Natural killer cell treated with Interleukin-12 subunit alpha and Interleukin-12 subunit beta and Interleukin-15 and Interleukin-18, amount 100 ng/mL, for 72 hours (primary cell): Measurements from ENCODE around the gene HSD3B7. TPM values are rescaled to one million over a fixed set of nuclear protein-coding genes. Genes with fewer than 3 reads are reported as not detected.
A peak's percentile ranks its signal among the peaks of the same experiment; 100 is the strongest.

ENCODE experiments used
- ATAC-seq, 2 donors: fragments of 150-1000 bp; cut with Tn5 transposase in 1 of 2; sonication (Bioruptor Pico), chemical (Tn5 transposase) in 1 of 2; 2 replicates each; pipeline ENCODE4 v1.10.0; 2021
- DNase-seq: peaks from one replicate; pipeline ENCODE4 v3.0.0; 2022; ENCODE audit warnings: low spot score
- H3K27ac Mint-ChIP-seq, 2 donors: 1 replicate in 1 of 2; 2 replicates in 1 of 2; pipeline ENCODE4 v1.8.0; 2022; ENCODE audit warnings: mixed read lengths in 2 of 2, mild to moderate bottlenecking in 1 of 2, moderate library complexity in 1 of 2
- H3K27me3 Mint-ChIP-seq, 2 donors: 1 replicate in 1 of 2; 2 replicates in 1 of 2; pipeline ENCODE4 v1.8.0; 2022; ENCODE audit warnings: mixed read lengths in 2 of 2
- H3K36me3 Mint-ChIP-seq: one replicate; pipeline ENCODE4 v1.8.0; 2022; ENCODE audit warnings: mixed read lengths
- H3K4me1 Mint-ChIP-seq, 2 donors: 1 replicate in 1 of 2; 2 replicates in 1 of 2; pipeline ENCODE4 v1.8.0; 2022; ENCODE audit warnings: low read depth in 2 of 2, mixed read lengths in 2 of 2, mild to moderate bottlenecking in 1 of 2
- H3K4me3 Mint-ChIP-seq: one replicate; pipeline ENCODE4 v1.8.0; 2022; ENCODE audit warnings: mixed read lengths
- H3K9me3 Mint-ChIP-seq: 2 replicates; pipeline ENCODE4 v1.8.0; 2022; ENCODE audit warnings: mixed read lengths
- total RNA-seq, 2 donors: library from RNA; stranded (reverse); gene quantifications; one replicate each; pipeline ENCODE4 v1.2.3, GENCODE V29; 2022

HSD3B7 gene
- total RNA-seq, 2 donors from 2014 or later, result 2.3 to 5.3 TPM

DNA sequence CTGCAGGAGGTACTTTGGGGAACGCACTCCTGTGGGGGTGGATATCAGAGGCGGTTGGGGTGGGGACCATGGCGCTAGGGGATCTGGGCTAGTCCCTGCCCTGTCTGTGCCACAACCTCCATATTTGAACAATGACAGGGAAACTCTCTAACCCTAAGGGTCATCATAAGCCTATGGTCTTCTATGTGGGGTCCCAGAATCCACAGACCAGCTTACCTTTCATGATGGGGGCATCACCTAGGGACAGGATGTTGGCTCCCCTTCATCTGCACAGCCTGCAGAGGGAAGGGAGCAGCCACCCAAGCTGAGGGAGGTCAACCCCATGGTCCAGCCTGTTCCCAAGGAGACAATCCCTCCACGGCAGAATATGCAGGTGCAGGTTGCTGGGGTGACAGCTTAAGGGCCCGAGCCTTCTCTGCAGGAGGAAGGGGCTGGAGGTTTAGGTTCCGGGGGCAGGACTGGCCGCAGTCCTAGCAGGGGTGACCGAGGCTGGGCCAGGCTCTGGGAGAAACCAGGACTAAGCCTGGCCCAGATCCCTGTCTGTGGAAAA, 34.4 kb upstream of the HSD3B7 start:
- peak overlapping the region; percentile 51 to 86 for H3K27ac Mint-ChIP-seq
- no peaks in the 10 kb centered on the region for H3K36me3 Mint-ChIP-seq
- H3K9me3 Mint-ChIP-seq, result no peaks in the 10 kb centered on the region
- H3K4me3 Mint-ChIP-seq, result peak overlapping the region; percentile 86
- H3K4me1 Mint-ChIP-seq, result peaks cover 11 to 19% of the 10 kb centered on the region in 2 donors
- DNase-seq, result no peak
- no peak for ATAC-seq
- no peaks in the 10 kb centered on the region for H3K27me3 Mint-ChIP-seq

DNA sequence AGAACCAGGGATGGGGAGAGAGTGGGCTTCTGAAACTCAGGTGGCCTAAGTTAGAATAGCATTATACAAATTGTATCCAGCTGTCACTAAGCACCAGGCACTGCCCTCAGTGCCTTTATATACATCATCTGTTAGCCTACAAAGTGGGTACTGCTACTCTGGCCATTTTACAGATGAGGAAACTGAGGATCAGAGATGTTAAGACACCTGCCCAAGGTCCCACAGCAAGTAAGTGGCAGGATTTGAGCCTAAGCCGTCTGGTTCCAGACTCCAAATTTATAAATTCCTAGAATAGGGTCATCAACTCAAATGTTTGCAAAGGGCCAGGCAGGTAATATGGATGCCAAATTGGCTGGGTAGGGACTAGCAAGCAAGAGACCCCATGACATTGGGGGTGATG, 33.8 kb upstream of the HSD3B7 start:
- Mint-ChIP-seq H3K4me3 (no peak overlapping the region), H3K4me1 (peaks cover 13 to 19% of the 10 kb centered on the region in 2 donors), H3K9me3 (no peaks in the 10 kb centered on the region), H3K36me3 (no peaks in the 10 kb centered on the region), H3K27ac (no peak overlapping the region), H3K27me3 (no peaks in the 10 kb centered on the region)
- ATAC-seq (no peak), DNase-seq (no peak)

DNA sequence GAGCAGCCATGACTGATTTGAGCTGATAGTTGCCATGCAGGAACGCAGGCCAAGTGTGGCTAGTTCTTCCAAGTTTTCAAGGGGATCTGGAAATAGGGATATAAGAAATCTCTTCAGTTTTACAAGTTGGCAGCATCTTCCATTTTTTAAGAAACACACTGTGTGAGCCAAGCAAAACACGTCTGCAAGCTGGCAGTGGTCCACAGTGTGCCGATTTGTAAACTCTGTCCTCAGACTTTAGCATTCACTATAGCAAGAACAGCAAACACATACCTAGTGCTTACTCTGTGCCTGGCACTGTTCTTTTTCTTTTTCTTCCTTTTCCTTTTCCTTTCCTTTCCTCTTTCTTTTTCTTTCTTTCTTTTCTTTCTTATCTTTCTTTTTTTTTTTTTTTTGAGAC, 33.3 kb upstream of the HSD3B7 start:
- Mint-ChIP-seq H3K4me3 (no peak overlapping the region), H3K36me3 (no peaks in the 10 kb centered on the region), H3K4me1 (peaks cover 18 to 19% of the 10 kb centered on the region in 2 donors), H3K9me3 (no peaks in the 10 kb centered on the region), H3K27me3 (no peaks in the 10 kb centered on the region), H3K27ac (no peak overlapping the region)
- no peak for ATAC-seq
- no peak for DNase-seq

DNA sequence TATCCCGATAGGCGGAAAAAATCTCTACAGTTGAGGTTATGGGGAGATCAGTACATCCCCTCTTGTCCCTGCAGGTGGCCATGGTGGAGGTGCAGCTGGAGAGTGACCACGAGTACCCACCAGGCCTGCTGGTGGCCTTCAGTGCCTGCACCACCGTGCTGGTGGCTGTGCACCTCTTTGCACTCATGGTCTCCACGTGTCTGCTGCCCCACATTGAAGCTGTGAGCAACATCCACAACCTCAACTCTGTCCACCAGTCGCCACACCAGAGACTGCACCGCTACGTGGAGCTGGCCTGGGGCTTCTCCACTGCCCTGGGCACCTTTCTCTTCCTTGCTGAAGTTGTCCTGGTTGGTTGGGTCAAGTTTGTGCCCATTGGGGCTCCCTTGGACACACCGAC, 31.9 kb upstream of the HSD3B7 start:
- DNase-seq, result no peak
- Mint-ChIP-seq H3K27me3 (no peaks in the 10 kb centered on the region), H3K36me3 (no peaks in the 10 kb centered on the region), H3K27ac (no peak overlapping the region), H3K4me3 (no peak overlapping the region), H3K4me1 (peaks cover 18 to 19% of the 10 kb centered on the region in 2 donors), H3K9me3 (no peaks in the 10 kb centered on the region)
- ATAC-seq, result no peak

DNA sequence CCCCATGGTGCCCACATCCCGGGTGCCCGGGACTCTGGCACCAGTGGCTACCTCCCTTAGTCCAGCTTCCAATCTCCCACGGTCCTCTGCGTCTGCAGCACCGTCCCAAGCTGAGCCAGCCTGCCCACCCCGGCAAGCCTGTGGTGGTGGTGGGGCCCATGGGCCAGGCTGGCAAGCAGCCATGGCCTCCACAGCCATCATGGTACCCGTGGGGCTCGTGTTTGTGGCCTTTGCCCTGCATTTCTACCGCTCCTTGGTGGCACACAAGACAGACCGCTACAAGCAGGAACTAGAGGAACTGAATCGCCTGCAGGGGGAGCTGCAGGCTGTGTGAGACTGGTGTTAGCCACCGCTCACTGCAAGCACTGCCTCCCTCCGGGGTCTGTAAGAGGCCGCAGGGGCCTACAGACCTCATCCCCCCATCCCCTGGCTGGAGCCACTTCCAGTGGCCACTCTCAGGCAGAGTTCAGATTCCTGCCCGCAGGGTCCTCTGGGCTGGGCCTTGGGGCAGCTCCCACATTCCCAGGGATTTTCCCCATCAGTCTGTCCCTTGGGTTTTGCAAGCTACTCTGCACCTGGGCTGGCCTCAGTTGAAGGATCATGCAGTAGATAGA, 31.4 kb upstream of the HSD3B7 start:
- Mint-ChIP-seq H3K36me3 (no peaks in the 10 kb centered on the region), H3K4me3 (no peak overlapping the region), H3K4me1 (peaks cover 22 to 23% of the 10 kb centered on the region in 2 donors), H3K27me3 (no peaks in the 10 kb centered on the region), H3K9me3 (no peaks in the 10 kb centered on the region), H3K27ac (no peak overlapping the region)
- DNase-seq, result no peak
- no peak for ATAC-seq

DNA sequence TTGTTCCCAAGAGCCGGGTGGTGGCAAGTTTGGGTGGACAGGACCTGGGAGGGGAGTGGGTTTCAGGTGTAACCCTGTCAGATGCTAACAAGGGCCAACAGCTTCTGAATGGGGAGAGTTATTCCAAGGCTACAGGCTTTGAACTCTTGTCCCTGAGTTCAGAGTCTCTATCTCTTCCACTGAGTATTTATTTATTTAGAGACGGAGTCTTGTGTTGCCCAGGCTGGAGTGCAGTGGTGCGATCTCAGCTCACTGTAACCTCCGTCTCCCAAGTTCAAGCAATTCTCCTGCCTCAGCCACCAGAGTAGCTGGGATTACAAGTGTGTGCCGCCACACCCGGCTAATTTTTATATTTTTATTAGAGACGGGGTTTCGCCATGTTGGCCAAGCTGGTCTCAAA, 30.0 kb upstream of the HSD3B7 start:
- Mint-ChIP-seq H3K4me3 (no peak overlapping the region), H3K4me1 (peaks cover 27 to 29% of the 10 kb centered on the region in 2 donors), H3K27me3 (no peaks in the 10 kb centered on the region), H3K9me3 (no peaks in the 10 kb centered on the region), H3K36me3 (peaks cover 5% of the 10 kb centered on the region), H3K27ac (peak overlapping the region in 1 of 2 donors; percentile 74)
- ATAC-seq (no peak), DNase-seq (no peak)

DNA sequence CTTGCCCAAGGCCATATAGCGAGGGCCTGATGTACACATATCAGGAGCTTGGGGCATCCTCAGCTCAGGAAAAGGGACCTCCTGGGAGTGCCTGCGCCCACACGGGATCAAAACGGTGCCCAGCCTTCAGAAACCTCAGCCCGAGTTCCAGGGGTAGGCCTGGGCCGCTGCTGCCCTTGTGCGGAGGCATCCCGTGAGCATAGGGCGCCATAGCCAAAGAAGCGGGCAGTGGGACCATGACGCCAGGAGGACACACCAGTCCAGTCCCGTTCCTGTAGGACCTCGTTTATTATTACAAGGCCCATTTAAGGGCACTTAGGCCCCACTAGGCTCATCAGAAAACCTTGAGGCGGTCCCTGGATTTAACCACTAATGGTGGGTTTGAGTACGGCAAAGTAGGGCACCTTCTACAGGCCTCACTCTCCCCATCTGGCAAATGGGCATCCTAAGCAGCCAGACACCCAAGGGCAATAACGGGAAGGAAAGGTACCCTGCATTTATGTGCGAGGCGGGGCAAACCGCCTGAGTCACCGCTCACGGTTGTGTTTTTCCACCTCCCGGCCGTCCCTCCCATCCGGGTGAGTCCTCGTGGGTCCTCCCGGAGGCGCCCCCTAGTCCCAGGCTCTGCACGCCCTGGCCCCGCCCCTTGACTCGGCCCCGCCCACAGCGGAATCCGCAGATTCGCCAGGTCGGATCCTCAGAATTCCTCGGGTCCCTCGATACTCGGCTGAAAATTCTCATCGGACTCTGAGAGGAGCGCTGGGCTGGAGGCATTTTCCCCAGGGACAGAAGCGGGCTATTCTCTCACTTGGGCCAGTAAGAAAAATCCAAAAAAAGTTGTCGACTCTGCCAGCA, 28.2 kb upstream of the HSD3B7 start:
- Mint-ChIP-seq H3K4me1 (peaks cover 26 to 31% of the 10 kb centered on the region in 2 donors), H3K27me3 (no peaks in the 10 kb centered on the region), H3K36me3 (peaks cover 18% of the 10 kb centered on the region), H3K4me3 (peak overlapping the region; percentile 95), H3K27ac (peak overlapping the region; percentile 98 to 99), H3K9me3 (no peaks in the 10 kb centered on the region)
- DNase-seq (peak; percentile 93), ATAC-seq (peak; percentile 83 to 87)

DNA sequence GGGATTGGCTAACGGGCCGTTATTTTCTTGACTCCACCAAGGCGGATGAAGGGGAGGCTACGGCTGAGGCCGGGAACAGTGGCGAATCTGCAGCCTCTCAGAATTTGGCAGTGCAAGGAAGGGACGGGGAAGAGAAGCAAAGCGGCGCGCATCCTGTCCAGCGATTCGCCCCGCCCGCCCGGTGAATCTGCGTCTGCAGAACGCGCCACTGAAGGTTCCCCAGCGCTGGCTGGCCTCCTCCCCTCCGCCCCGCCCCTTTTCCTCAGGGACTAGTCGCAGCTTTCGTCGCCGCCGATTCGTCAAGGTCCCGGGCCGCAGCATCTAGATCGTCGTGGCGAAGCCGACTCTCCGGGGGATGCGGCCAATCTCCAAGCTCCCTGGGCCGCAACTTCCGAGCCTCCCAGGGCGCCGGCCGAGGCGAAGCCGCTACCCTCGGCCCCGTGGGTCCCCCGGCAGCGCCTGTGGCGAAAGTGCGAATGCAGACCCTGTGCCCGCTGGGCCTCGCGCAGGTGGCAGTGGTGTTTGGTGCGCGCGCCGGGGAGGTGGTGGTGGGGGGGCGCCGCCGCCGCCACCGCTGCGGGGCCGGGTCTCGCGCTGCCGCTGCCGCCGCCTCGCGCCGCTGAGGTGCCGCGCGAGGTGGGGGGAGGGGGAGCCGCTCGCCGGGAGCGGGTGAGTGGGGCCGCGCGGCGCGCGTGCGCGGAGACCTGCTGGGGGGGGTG, 27.4 kb upstream of the HSD3B7 start, which contains the start of gene SETD1A:
SETD1A (plus strand) TSS at position 299 of the 719 bp plus-strand sequence. CDS start 978 bp downstream, outside the sequence.
- DNase-seq (peak; percentile 98), ATAC-seq (peak; percentile 92 to 95)
- Mint-ChIP-seq H3K27me3 (no peaks in the 10 kb centered on the region), H3K36me3 (peaks cover 18% of the 10 kb centered on the region), H3K4me1 (peaks cover 26 to 31% of the 10 kb centered on the region in 2 donors), H3K27ac (peak within 1 kb of the TSS; percentile 98 to 99), H3K4me3 (peak within 1 kb of the TSS; percentile 95), H3K9me3 (no peaks in the 10 kb centered on the region)

DNA sequence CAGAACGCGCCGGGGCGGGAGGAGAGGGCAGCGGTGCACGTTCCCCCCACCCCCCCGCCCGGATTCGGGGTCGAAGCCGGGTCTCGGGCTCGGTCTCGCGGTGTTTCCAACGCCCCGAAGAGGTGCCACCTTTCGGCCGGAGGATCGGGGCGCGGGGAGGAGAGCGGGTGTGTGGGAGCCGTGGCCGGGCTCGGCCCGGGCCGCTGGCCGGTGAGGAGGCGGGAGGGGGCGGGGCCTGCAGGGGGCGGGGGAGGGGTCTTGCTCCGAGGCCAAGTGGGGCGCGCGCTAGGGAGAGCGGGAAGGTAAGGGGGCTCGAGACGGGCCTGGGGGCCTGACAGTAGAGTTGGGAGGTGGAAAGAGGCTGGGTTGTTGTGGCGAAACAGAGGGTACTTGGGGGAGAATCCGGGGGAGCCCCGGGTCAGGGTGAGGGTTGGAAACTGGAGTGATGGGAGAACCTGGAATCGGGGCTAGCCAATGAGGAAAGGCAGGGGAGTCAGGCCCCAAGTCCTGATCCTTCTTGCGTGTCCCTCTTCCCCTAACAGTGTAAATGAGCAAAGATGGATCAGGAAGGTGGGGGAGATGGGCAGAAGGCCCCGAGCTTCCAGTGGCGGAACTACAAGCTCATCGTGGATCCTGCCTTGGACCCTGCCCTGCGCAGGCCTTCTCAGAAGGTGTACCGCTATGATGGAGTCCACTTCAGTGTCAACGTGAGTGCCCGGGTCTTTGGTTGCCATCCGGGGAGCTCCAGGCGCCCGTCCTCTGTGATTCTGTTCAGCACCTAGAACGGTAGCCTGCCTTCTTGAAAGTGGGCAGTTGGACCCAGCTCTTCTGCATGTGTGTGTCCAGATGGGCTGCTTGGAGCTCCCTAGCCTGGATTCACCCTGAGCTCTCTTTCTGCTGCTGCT, 26.6 kb upstream of the HSD3B7 start:
- H3K27ac Mint-ChIP-seq, result peak overlapping the region; percentile 57 to 80
- DNase-seq (no peak), ATAC-seq (peak; percentile 41 to 51)
- H3K4me1 Mint-ChIP-seq, result peaks cover 26 to 31% of the 10 kb centered on the region in 2 donors
- no peaks in the 10 kb centered on the region for H3K27me3 Mint-ChIP-seq
- peaks cover 25% of the 10 kb centered on the region for H3K36me3 Mint-ChIP-seq
- peak overlapping the region; percentile 93 for H3K4me3 Mint-ChIP-seq
- H3K9me3 Mint-ChIP-seq, result no peaks in the 10 kb centered on the region

DNA sequence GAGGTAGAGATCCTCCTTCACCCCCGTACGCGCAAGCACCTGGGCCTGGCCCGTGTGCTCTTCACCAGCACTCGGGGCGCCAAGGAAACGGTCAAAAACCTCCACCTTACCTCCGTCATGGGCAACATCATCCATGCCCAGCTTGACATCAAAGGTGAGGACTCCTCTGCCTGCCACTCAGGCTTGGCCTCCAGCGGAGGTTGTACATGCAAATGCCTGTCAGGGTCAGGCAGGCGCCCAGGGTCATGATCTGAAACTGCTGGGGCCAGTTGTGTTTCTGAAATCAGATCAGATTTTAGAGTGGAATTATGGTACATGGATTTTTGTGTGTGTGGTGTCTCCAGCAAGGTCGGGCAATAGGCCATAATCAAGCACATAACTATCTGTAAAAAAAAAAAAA, 23.6 kb upstream of the HSD3B7 start:
- DNase-seq (no peak), ATAC-seq (no peak)
- Mint-ChIP-seq H3K9me3 (no peaks in the 10 kb centered on the region), H3K27ac (no peak overlapping the region), H3K27me3 (no peaks in the 10 kb centered on the region), H3K36me3 (peaks cover 25% of the 10 kb centered on the region), H3K4me1 (peaks cover 26 to 28% of the 10 kb centered on the region in 2 donors), H3K4me3 (no peak overlapping the region)

DNA sequence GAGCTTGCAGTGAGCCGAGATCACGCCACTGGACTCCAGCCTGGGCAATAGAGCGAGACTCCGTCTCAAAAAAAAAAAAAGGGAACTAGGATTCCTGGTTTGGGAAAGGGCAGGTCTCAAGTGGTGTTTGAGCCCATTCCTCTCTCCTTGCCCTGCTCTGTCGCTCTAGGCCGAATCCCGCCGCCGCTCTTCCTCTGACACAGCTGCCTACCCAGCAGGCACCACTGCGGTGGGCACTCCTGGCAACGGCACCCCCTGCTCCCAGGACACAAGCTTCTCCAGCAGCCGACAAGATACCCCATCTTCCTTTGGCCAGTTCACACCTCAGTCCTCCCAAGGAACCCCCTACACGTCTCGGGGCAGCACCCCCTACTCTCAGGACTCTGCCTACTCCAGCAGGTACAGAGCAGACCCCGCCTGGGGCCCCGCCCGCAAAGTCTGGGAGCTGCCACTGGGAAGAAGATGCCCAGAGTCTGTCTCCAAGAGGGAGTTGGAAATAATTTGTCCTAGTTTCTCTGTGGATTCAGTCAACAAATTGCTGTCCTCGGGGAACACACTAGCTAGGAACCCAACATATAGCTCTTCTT, 21.0 kb upstream of the HSD3B7 start:
- no peak for DNase-seq
- ATAC-seq, result peak; percentile 5 to 28
- Mint-ChIP-seq H3K9me3 (no peaks in the 10 kb centered on the region), H3K27me3 (no peaks in the 10 kb centered on the region), H3K4me1 (peaks cover 16 to 23% of the 10 kb centered on the region in 2 donors), H3K36me3 (peaks cover 32% of the 10 kb centered on the region), H3K4me3 (no peak overlapping the region), H3K27ac (no peak overlapping the region)

DNA sequence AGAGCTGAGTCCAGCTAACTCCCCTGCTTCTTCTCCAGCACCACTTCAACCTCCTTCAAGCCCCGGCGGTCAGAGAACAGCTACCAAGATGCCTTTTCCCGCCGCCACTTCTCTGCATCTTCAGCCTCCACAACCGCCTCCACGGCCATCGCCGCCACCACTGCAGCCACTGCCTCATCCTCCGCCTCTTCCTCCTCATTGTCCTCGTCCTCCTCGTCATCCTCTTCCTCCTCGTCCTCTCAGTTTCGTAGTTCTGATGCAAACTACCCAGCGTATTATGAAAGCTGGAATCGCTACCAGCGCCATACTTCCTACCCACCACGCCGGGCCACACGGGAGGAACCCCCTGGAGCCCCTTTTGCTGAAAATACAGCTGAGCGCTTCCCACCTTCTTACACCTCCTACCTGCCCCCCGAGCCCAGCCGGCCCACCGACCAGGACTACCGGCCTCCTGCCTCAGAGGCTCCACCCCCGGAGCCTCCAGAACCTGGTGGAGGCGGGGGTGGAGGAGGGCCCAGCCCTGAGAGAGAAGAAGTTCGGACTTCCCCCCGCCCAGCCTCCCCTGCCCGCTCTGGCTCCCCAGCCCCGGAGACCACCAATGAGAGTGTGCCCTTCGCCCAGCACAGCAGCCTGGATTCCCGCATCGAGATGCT, 20.3 kb upstream of the HSD3B7 start:
- Mint-ChIP-seq H3K27me3 (no peaks in the 10 kb centered on the region), H3K27ac (no peak overlapping the region), H3K36me3 (peaks cover 30% of the 10 kb centered on the region), H3K4me1 (peaks cover 9 to 16% of the 10 kb centered on the region in 2 donors), H3K9me3 (no peaks in the 10 kb centered on the region), H3K4me3 (no peak overlapping the region)
- no peak for ATAC-seq
- DNase-seq, result no peak
